Urothelium cell line (cell line): Measurements from ENCODE around the gene IPO7.

Source experiments
- DNase-seq: peaks from one replicate; pipeline ENCODE4 v3.0.0; 2011; ENCODE audit warnings: low spot score, mixed read lengths
- FAIRE-seq: peaks from 2 replicates; lab custom pipeline; 2011; peaks lifted over from hg19 to GRCh38; lab: Jason Lieb, UNC

IPO7 gene

DNA sequence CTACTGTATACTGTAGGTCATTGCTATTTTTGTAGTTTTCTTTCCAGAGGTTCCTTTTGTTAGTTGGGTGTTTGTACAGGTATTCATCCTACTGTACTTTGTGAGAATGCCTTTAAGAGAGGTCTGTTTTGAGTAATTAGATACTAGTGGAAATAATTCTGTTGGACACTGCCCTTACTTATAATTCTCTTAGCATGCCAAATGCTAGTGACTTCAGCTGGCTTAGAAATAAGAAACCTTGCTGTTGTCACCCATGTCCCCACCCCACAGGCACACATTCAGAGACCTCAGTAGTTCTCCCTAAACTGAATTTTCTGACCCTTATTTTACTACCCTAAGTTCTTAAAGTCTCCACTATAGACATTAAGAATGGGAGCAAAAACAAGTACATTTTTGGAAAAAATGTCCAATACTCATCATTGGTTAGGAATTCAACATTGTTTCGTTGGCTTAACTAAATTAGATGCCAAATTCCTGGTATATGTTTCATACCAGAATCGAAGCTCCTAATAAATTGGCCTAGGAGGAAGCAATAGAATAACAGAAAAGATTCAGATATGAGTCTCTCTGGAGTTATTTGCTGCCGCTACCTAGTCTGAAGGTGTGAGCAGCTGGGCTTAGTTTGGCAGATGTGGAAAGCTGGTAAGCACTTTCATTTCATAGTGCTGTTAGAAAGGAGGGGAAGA lies 104.8 kb downstream of the IPO7 start:
- DNase-seq = no peak
- no peak for FAIRE-seq

DNA sequence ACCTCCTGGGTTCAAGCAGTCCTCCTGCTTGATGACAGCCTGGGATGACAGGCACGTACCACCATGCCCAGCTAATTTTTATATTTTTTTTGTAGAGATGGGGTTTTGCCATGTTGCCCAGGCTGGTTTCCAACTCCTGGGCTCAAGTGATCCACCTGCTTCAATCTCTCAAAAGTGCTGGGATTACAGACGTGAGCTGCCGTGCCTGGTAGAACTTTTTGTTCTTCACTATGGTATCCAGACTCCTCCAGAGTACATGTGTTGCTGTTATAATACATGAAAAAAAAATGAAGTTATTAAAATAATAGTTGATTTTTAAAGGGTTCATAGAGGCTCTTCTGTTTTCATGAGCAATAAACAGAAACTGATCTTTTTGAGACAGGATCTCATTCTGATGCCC lies 105.9 kb downstream of the IPO7 start:
- DNase-seq = no peak
- FAIRE-seq = no peak

DNA sequence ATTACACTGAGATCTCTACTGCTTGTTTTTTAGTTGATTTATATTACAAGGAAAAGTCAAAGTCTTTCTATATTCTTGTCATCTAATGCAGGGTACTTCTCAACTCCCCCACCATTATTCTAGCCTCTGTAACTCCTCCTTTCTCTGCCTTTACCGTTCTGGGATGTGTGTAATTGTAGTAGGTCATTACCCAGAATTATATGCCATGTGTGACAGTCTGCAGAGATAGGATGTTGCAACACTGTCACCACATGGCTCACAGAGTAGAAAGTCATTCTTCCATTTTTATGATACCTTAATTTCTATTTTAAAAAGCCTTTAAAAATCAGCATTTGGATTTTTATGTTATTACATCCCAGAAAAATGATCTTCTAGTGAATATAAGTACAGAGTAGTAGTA lies 109.0 kb downstream of the IPO7 start:
- no peak for DNase-seq

DNA sequence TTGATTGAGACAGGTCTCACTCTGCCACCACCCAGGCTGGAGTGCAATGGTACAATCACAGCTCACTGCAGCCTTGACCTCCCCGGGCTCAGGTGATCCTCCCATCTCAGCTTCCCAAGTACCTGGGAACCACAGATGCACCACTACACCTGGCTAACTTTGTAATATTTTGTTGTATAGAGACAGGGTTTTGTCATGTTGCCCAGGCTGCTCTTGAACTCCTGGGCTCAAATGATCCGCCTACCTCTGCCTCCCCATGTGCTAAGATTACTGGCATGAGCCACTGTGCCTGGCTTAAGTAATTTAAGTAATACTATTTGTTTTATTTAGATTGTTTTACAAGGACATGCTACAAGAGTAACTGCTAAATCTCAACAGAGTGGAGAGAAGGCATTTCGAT lies 109.9 kb downstream of the IPO7 start:
- no peak for DNase-seq
- FAIRE-seq = no peak

More for the DNA sequence above, 109.0 kb downstream of the IPO7 start:
- FAIRE-seq = no peak

DNA sequence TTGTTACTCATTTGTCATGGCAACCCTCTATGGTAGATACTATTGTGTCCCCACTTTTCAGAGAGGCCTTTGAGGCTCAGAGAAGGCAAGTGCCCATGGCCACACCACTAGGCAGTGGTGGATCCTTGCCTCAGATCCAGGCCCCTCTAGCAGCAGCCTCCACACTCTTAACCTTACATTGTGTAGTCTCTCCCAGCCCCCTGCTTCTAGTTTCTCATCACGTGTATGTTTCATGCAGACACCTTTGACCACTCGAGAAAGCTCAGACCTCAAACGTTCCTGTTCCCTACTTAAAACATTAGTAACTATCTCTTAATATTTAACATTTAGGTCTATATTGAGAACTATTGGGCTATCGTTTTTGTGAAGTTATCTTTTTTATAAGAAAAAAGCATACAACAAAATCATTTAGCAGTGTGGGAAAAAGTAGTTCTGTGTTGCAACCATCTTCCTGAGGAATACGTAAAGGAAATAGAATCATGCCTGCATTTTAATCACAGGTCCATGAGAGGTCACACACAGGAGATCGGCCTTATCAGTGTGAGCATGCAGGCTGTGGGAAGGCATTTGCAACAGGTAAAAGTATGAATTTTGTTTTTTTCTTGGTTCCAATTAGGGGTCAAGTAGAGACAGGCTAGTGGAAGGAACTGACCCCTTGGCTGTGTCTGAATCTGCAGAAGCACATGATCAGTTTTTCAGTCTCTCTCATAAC lies 111.5 kb downstream of the IPO7 start:
- DNase-seq (no peak), FAIRE-seq (no peak)
